ENCODE measurements around the gene TBC1D22B. TPM values are rescaled to one million over a fixed set of nuclear protein-coding genes. Genes with fewer than 3 reads are reported as not detected.

TBC1D22B gene
- total and polyA plus RNA-seq, 2 donors (not counting 3 experiments of a cell fraction or from before 2014, with no cell fraction given), result 13.1 to 13.6 TPM

DNA sequence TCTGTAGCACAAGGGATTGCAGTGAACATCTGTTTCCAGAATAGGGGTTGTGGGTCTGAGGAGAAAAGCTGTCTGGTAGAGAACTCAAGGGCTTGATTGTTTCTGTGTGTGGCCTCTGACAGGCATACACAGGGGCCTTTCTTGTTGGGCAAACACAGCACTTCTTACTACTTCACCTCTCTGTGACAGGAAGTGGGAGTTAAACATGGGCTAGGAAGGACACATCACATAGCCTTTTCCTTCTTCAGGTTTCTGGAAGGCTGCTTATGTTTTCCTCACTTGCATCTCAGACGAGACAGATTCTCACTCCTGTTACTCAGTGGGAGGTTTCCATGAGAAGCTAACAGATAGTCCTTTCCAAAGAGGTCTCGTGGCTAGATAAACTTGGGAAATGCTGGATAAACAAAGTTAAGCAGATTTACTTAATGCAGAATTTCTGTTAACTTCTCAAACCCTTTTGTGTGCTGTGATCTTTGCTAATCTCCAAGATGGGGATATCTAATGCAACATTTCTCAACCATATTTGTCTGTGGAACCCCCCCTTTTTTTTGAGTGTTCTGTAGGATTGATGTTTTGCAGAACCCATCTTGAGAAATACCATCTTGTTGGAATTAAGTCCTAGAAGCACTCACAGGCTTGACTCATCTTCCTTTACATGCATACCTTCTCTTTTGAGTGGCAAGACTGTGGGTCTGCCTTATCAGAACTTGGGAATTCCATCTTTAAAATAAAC is 54.3 kb downstream of the TBC1D22B start:
- no peak overlapping the region for H3K4me2 ChIP-seq (ENCODE audit: insufficient read depth, low read length)

More for the DNA sequence above, 54.3 kb downstream of the TBC1D22B start:
- Histone ChIP-seq H3K27ac (ENCODE audit: insufficient read depth, low read depth, low read length) (no peak overlapping the region), H3K4me1 (ENCODE audit: control insufficient read depth, extremely low read depth, insufficient read depth, low read length) (no peaks in the 10 kb centered on the region), H2AFZ (ENCODE audit: low read depth, low read length) (no peak overlapping the region), H3K9me3 (replicated peaks; ENCODE audit: control insufficient read depth, insufficient read depth, low read length) (no peaks in the 10 kb centered on the region), H3K79me2 (ENCODE audit: control insufficient read depth, insufficient read depth, low read length) (no peaks in the 10 kb centered on the region), H4K20me1 (replicated peaks; ENCODE audit: control insufficient read depth, extremely low read depth, insufficient read depth, low read length) (no peaks in the 10 kb centered on the region), H3K4me3 (replicated peaks in 1 of 3; ENCODE audit: insufficient read depth in 1 of 3, low read depth in 1 of 3, low read length in 3 of 3) (no peak overlapping the region), H3K9me1 (replicated peaks; ENCODE audit: control insufficient read depth, extremely low read depth, insufficient read depth, low read length) (no peaks in the 10 kb centered on the region), H3K9ac (replicated peaks; ENCODE audit: extremely low read depth, insufficient read depth, low read length) (no peak overlapping the region), H3K36me3 (ENCODE audit: control insufficient read depth in 2 of 2, extremely low read depth in 1 of 2, insufficient read depth in 2 of 2, low read length in 2 of 2) (peaks cover 0 to 20% of the 10 kb centered on the region in 2 experiments), H3K27me3 (ENCODE audit: control insufficient read depth in 2 of 2, insufficient read depth in 2 of 2, low read length in 2 of 2) (no peaks in the 10 kb centered on the region)
- peak; percentile 69 for FAIRE-seq
- intact Hi-C loops (cut with micrococcal nuclease), result loop anchor here (10.0 kb wide), 1 partner anchor 287 kb away; no protein-coding TSS in a partner anchor
- BruUV-seq (replicated peaks), result no TSS peak
- ChIA-PET CTCF (interaction anchor here (1.0 kb wide), 1 partner anchor 9 kb away, joined by 3 read pairs; no protein-coding TSS in a partner anchor), POLR2A (no interaction called here)
- dilution Hi-C loops (cut with MboI; ENCODE audit: extremely low pct_ligation_motif_present, low sequenced_read_pairs), result no loop called here
- TF ChIP-seq, protein P1, sequence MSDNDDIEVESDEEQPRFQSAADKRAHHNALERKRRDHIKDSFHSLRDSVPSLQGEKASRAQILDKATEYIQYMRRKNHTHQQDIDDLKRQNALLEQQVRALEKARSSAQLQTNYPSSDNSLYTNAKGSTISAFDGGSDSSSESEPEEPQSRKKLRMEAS (IDR thresholded peaks at IDR 0.05; ENCODE audit: insufficient read depth, insufficient read length), result no peak
- TF ChIP-seq POLR2AphosphoS5 (IDR thresholded peaks at IDR 0.05; ENCODE audit: insufficient read depth, low read depth, low read length), result no peak
- TF ChIP-seq, protein P2, sequence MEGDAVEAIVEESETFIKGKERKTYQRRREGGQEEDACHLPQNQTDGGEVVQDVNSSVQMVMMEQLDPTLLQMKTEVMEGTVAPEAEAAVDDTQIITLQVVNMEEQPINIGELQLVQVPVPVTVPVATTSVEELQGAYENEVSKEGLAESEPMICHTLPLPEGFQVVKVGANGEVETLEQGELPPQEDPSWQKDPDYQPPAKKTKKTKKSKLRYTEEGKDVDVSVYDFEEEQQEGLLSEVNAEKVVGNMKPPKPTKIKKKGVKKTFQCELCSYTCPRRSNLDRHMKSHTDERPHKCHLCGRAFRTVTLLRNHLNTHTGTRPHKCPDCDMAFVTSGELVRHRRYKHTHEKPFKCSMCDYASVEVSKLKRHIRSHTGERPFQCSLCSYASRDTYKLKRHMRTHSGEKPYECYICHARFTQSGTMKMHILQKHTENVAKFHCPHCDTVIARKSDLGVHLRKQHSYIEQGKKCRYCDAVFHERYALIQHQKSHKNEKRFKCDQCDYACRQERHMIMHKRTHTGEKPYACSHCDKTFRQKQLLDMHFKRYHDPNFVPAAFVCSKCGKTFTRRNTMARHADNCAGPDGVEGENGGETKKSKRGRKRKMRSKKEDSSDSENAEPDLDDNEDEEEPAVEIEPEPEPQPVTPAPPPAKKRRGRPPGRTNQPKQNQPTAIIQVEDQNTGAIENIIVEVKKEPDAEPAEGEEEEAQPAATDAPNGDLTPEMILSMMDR (IDR thresholded peaks at IDR 0.05; ENCODE audit: extremely low read depth in 1 of 2, insufficient read depth in 1 of 2, low read depth in 1 of 2, low read length in 2 of 2), result no peak
- TF ChIP-seq POLR2A (IDR thresholded peaks at IDR 0.05; ENCODE audit: low read depth, low read length), result no peak
- TF ChIP-seq FOS (IDR thresholded peaks at IDR 0.05; ENCODE audit: borderline replicate concordance, insufficient read depth, low read length), result no peak
- no peak for TF ChIP-seq MYC (IDR thresholded peaks at IDR 0.05; ENCODE audit: low read depth, low read length)
- no peak for TF ChIP-seq GATA2 (IDR thresholded peaks at IDR 0.05; ENCODE audit: insufficient read depth, insufficient read length, low read depth, low read length)
- TF ChIP-seq EZH2 (IDR thresholded peaks at IDR 0.05; ENCODE audit: borderline replicate concordance, low read depth, low read length, severe bottlenecking), result no peak
- no peak for TF ChIP-seq JUN (IDR thresholded peaks at IDR 0.05; ENCODE audit: borderline replicate concordance, insufficient read depth, insufficient read length, low read depth)
- DNase-seq (ENCODE audit: low read depth, low spot score), result no peak

All from endothelial cell of umbilical vein (primary cell).